ENCODE measurements around the gene SORL1.

DNA sequence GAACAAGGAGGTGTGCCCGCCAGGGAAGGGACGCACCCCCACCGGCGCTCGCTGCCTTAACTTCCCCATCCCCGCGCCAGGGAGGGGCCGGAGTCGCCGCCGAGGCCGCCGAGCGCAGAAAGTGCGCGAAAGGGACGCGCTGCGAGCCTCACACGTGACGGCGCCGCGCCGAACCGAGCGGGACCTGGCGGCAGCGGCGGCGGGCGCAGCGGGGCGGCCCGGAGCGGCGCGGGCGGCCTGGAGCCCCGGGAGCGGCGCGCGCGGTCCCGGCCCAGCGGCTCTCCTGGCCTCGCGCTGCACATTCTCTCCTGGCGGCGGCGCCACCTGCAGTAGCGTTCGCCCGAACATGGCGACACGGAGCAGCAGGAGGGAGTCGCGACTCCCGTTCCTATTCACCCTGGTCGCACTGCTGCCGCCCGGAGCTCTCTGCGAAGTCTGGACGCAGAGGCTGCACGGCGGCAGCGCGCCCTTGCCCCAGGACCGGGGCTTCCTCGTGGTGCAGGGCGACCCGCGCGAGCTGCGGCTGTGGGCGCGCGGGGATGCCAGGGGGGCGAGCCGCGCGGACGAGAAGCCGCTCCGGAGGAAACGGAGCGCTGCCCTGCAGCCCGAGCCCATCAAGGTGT is at the start of gene SORL1:
- TF ChIP-seq, protein P1, sequence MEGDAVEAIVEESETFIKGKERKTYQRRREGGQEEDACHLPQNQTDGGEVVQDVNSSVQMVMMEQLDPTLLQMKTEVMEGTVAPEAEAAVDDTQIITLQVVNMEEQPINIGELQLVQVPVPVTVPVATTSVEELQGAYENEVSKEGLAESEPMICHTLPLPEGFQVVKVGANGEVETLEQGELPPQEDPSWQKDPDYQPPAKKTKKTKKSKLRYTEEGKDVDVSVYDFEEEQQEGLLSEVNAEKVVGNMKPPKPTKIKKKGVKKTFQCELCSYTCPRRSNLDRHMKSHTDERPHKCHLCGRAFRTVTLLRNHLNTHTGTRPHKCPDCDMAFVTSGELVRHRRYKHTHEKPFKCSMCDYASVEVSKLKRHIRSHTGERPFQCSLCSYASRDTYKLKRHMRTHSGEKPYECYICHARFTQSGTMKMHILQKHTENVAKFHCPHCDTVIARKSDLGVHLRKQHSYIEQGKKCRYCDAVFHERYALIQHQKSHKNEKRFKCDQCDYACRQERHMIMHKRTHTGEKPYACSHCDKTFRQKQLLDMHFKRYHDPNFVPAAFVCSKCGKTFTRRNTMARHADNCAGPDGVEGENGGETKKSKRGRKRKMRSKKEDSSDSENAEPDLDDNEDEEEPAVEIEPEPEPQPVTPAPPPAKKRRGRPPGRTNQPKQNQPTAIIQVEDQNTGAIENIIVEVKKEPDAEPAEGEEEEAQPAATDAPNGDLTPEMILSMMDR (conservative IDR thresholded peaks at IDR 0.05 in 1 of 2, IDR thresholded peaks at IDR 0.05 in 1 of 2; ENCODE audit: extremely low read depth in 1 of 2, insufficient read depth in 1 of 2, low read depth in 1 of 2, low read length in 2 of 2): peak; percentile 54 to 77
- TF ChIP-seq EZH2 (IDR thresholded peaks at IDR 0.05; ENCODE audit: borderline replicate concordance, low read length): no peak
